Skeletal muscle tissue (tissue), 4 donors: Measurements from ENCODE around the gene TACR1. TPM values are rescaled to one million over a fixed set of nuclear protein-coding genes. Genes with fewer than 3 reads are reported as not detected.
A peak's percentile ranks its signal among the peaks of the same experiment; 100 is the strongest.
"Not testable (repeated sequence)": the region's sequence is repeated elsewhere in the genome, so short reads cannot be mapped to it uniquely, and the experiment has no call there.

ENCODE experiments used
- H3K27ac ChIP-seq: one replicate; pipeline ENCODE4 v1.7.0; 2013; ENCODE audit warnings: mild to moderate bottlenecking, low read depth, low read length, inconsistent platforms
- H3K27me3 ChIP-seq, 3 donors: one replicate each; pipeline ENCODE4 v1.7.0; 2013; ENCODE audit warnings: low read length in 3 of 3; ENCODE audit not compliant: control insufficient read depth in 3 of 3, insufficient read depth in 3 of 3
- H3K36me3 ChIP-seq, 3 donors: one replicate each; pipeline ENCODE4 v1.7.0; 2013; ENCODE audit warnings: low read length in 3 of 3; ENCODE audit not compliant: control insufficient read depth in 3 of 3, insufficient read depth in 3 of 3
- H3K4me1 ChIP-seq, 3 donors: one replicate each; pipeline ENCODE4 v1.7.0; 2013; ENCODE audit warnings: low read length in 3 of 3, mild to moderate bottlenecking in 3 of 3; ENCODE audit not compliant: control insufficient read depth in 3 of 3, insufficient read depth in 3 of 3
- H3K4me3 ChIP-seq, 3 donors: one replicate each; pipeline ENCODE4 v1.7.0; 2013; ENCODE audit warnings: low read length in 3 of 3
- H3K9ac ChIP-seq, 3 donors: one replicate each; pipeline ENCODE4 v1.7.0; 2013; ENCODE audit warnings: low read length in 3 of 3, mild to moderate bottlenecking in 3 of 3, moderate library complexity in 2 of 3, low read depth in 1 of 3
- H3K9me3 ChIP-seq, 3 donors: one replicate each; pipeline ENCODE4 v1.7.0; 2013; ENCODE audit warnings: low read length in 3 of 3; ENCODE audit not compliant: control insufficient read depth in 3 of 3
- total RNA-seq: library from RNA; depleted of rRNA; stranded (reverse); fragments of >200 nt; gene quantifications from one replicate; pipeline ENCODE4 v1.2.3, GENCODE V29; 2014
- donor health status: Osteomylitis.

The TACR1 gene
- total RNA-seq, result under 0.01 TPM

DNA sequence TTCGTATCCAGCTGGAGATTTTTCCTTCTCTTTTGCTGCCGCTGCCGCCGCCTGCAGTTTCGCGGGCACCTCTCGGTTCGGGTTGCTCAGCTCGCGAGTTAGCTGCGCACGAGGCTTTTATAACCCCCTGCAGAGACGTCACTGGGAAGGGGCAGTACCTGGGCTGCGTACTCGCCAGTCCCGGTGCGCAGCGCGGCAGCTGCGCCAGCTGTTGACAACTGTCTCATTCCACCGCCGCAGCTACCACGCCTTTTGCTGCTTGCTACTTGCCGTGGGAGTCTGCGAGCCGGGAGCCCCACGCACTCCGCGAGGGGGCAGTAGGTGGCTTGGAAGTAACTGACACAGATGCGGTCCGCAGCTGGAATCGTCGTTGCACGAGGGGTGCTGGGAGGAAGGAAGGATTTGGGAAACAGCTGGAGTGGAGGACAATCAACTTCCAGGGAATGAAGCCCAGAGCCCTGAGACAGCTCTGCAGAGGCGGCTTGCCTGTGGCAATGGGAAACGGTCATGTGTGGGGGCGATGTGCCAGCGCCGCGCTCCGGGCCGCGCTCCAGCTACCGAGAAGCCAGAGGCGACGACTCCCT, at the start of gene TACR1:
TSS of gene TACR1 (minus strand) at position 93 of the 584 bp plus-strand sequence. CDS start 586 bp downstream, outside the sequence.
- Histone ChIP-seq H3K27ac (no peak within 1 kb of the TSS), H3K9ac (peak within 1 kb of the TSS; percentile 39 to 59 (median 54)), H3K27me3 (peaks cover 38 to 53% (median 52%) of the 10 kb centered on the region in 3 donors), H3K4me1 (peaks cover 21 to 24% (median 22%) of the 10 kb centered on the region in 3 donors), H3K36me3 (no peaks in the 10 kb centered on the region), H3K9me3 (no peaks in the 10 kb centered on the region), H3K4me3 (peak within 1 kb of the TSS; percentile 64 to 73 (median 68))

DNA sequence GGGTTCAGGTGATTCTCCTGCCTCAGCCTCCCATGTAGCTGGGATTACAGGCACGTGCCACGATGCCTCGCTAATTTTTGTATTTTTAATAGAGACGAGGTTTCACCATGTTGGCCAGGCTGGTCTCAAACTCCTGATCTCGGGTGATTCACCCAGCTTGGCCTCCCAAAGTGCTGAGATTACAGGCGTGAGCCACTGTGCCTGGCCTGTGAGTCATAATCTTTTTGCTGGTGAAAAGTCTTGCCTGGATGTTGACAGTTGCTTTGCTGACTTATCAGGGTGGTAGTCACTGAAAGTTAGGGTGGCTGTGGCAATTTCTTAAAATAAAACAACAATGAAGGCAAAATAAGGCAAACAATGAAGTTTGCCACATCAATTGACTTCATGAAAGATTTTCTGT, 49.3 kb upstream of the TACR1 start:
- H3K9me3 ChIP-seq, H3K9ac ChIP-seq, H3K36me3 ChIP-seq, H3K27me3 ChIP-seq, H3K4me3 ChIP-seq, H3K27ac ChIP-seq, H3K4me1 ChIP-seq: not testable (repeated sequence)

GRCh38 chr2:75246441-75247167, 47.3 kb upstream of the TACR1 start:
- Histone ChIP-seq H3K27me3 (no peaks in the 10 kb centered on the region), H3K4me3 (no peak overlapping the region), H3K4me1 (no peaks in the 10 kb centered on the region), H3K9ac (no peak overlapping the region), H3K36me3 (no peaks in the 10 kb centered on the region), H3K27ac (no peak overlapping the region), H3K9me3 (peaks cover 0 to 6% (median 0%) of the 10 kb centered on the region in 3 donors)

- H3K27me3 ChIP-seq, result no peaks in the 10 kb centered on the region
- H3K27ac ChIP-seq, result no peak overlapping the region
- H3K36me3 ChIP-seq, result no peaks in the 10 kb centered on the region
- H3K4me1 ChIP-seq, result no peaks in the 10 kb centered on the region
- peaks cover 0 to 3% (median 0%) of the 10 kb centered on the region in 3 donors for H3K9me3 ChIP-seq
- H3K4me3 ChIP-seq, result no peak overlapping the region
- H3K9ac ChIP-seq, result no peak overlapping the region
Measured at GRCh38 chr2:75243219-75243618, 43.9 kb upstream of the TACR1 start.

GRCh38 chr2:75241696-75242095, 42.4 kb upstream of the TACR1 start:
- Histone ChIP-seq H3K4me3 (no peak overlapping the region), H3K36me3 (no peaks in the 10 kb centered on the region), H3K9me3 (peaks cover 0 to 3% (median 0%) of the 10 kb centered on the region in 3 donors), H3K4me1 (no peaks in the 10 kb centered on the region), H3K27me3 (no peaks in the 10 kb centered on the region), H3K9ac (no peak overlapping the region), H3K27ac (no peak overlapping the region)

DNA sequence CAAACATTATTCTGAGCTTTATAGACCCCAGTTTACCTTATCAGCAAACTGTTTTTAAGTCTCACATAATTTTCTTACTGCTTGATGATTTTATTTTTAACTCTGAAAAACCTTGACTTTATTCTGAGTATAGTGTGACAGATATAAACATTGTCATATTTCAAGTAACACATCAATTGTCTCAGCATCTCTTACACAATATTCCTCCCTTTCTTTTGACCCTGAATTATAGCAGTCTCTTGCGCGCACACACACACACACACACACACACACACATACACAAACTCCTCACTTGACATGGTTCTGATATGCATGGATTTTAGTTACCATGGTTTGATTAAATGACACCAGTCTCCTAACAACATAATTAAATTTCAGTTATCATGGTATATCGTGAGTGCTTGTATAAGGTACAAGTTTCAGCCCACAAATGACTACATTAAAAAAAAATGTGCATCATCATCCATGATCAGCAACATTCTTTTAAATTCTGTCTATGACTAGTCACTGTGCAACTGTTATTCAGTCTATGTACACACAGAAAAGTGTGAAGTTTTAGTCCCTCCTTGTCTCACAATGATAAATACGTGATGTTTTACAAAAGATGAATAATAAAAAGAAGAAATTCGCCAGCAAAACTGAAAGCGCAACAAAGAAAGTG, 39.5 kb upstream of the TACR1 start:
- Histone ChIP-seq H3K27me3 (no peaks in the 10 kb centered on the region), H3K9ac (no peak overlapping the region), H3K4me3 (no peak overlapping the region)

DNA sequence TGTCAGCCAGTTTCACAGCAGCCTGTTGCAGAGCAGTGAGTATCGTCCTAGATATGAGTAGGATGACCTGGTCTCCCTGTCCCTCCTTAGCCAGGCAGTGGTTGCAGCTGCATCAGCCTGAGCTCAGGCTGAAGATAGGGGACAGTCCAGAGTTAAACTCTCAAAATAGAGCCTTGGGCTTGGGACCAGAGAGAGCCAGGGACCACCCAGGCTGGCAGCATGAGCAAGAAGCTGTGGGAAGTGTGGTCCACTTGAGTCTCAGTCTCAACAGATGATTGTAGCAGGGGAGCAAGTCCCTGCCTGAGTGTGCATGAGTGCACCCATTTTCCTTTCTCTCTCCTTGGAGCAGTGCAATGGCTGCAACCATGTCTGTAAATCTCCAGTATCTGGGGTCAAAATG, 38.0 kb upstream of the TACR1 start:
- Histone ChIP-seq H3K36me3 (no peaks in the 10 kb centered on the region), H3K4me3 (no peak overlapping the region), H3K9ac (no peak overlapping the region), H3K27me3 (no peaks in the 10 kb centered on the region), H3K9me3 (no peaks in the 10 kb centered on the region), H3K27ac (no peak overlapping the region), H3K4me1 (no peaks in the 10 kb centered on the region)

More for the DNA sequence above, 39.5 kb upstream of the TACR1 start:
- Histone ChIP-seq H3K4me1 (no peaks in the 10 kb centered on the region), H3K27ac (no peak overlapping the region), H3K36me3 (no peaks in the 10 kb centered on the region), H3K9me3 (peaks cover 0 to 3% (median 0%) of the 10 kb centered on the region in 3 donors)

- no peaks in the 10 kb centered on the region for H3K27me3 ChIP-seq
- H3K9me3 ChIP-seq, result no peaks in the 10 kb centered on the region
- no peaks in the 10 kb centered on the region for H3K4me1 ChIP-seq
- H3K36me3 ChIP-seq, result no peaks in the 10 kb centered on the region
- no peak overlapping the region for H3K27ac ChIP-seq
- no peak overlapping the region for H3K4me3 ChIP-seq
- H3K9ac ChIP-seq, result no peak overlapping the region
Measured at GRCh38 chr2:75233965-75234364, 34.6 kb upstream of the TACR1 start.

DNA sequence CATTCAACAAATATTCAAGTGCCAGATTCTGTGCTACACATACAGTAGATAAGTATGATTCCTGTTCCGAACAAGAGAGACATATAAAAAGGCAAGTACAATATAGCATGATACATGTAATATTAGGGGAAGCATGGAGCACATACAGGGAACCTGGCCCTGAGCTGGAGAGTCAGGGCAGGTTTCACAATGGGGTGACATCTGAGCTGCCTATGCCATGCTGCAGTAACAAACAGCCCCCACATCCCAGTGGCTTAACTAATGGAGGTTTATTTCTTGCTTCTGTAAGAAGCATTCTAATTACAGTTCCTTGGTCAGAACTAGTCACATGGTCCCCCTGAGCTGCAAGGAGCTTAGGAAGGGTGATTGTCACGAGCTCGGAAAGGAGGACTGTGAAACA, 27.3 kb upstream of the TACR1 start:
- H3K27ac ChIP-seq, result no peak overlapping the region

GRCh38 chr2:75226099-75226498, 26.8 kb upstream of the TACR1 start:
- Histone ChIP-seq H3K27ac (no peak overlapping the region), H3K9ac (no peak overlapping the region), H3K27me3 (no peaks in the 10 kb centered on the region), H3K9me3 (no peaks in the 10 kb centered on the region), H3K4me1 (no peaks in the 10 kb centered on the region), H3K36me3 (no peaks in the 10 kb centered on the region), H3K4me3 (no peak overlapping the region)

More for the DNA sequence above, 27.3 kb upstream of the TACR1 start:
- no peak overlapping the region for H3K9ac ChIP-seq
- no peaks in the 10 kb centered on the region for H3K4me1 ChIP-seq
- H3K9me3 ChIP-seq, result no peaks in the 10 kb centered on the region
- H3K36me3 ChIP-seq, result no peaks in the 10 kb centered on the region
- no peaks in the 10 kb centered on the region for H3K27me3 ChIP-seq
- no peak overlapping the region for H3K4me3 ChIP-seq
